SK-MEL-5 (cell line): Measurements from ENCODE around the gene CTDNEP1. TPM values are rescaled to one million over a fixed set of nuclear protein-coding genes. Genes with fewer than 3 reads are reported as not detected.

Source experiments
- DNase-seq: peaks from one replicate; pipeline ENCODE4 v3.0.0-alpha.2; 2016; ENCODE audit warnings: low read depth, low spot score
- in situ Hi-C: cut with HindIII; loops from 2 replicates; pipeline ENCODE4 v1.10.0; 2016; ENCODE audit warnings: low sequenced_read_pairs, high pct_unique_total_duplicates, low pct_unique_long_range_greater_than_20kb
- small RNA-seq, 2 experiments: library from RNA; depleted of rRNA; stranded (forward); fragments of <200 nt; gene quantifications; one replicate each; pipeline ENCODE3, GENCODE V24; 2014
- total RNA-seq: library from RNA; depleted of rRNA; stranded (reverse); fragments of >200 nt; shearing (Covaris generic); gene quantifications from 2 replicates; pipeline ENCODE4 v1.2.3, GENCODE V29; 2014; rRNA removed

CTDNEP1 gene
- total RNA-seq, 1 experiment from 2014 or later: 26.9 TPM

DNA sequence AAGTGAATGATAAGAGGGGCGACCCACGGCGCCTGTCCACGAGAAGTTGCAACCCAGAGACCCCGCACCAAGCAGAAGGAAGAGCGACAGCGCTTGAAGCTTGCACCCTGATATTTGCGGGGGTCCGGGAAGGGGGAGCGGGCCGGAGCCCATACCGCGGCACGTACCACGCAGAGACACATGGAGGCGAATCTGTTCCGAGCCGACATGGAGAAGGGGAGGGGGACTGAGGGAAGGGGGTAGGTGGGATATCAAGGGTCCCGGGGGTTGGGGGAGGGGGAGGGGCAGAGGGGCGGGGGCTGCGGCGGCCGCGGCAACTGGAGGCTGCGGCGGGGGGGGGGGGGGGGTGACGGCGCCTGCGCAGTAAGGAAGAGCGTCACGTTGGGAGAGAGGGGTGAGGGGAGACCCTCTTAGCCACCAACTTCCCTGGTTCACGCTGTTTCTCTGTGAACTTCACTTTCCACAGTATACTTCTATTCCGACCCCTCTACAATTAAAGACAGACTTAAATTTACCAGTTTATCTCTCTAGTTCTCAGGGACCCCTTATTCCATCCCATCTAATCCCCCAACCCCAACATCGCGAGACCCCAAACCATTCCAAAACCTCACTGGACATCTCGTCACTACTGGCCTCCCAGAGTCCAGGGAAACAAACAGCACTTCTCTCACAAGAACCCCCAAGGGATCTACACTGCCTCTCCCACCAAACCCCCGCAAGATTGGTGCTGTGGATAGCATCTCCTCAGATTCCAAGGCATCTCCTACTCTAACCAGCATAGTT is 39.9 kb downstream of the CTDNEP1 start:
- in situ Hi-C loops: no loop called here
- no peak for DNase-seq

DNA sequence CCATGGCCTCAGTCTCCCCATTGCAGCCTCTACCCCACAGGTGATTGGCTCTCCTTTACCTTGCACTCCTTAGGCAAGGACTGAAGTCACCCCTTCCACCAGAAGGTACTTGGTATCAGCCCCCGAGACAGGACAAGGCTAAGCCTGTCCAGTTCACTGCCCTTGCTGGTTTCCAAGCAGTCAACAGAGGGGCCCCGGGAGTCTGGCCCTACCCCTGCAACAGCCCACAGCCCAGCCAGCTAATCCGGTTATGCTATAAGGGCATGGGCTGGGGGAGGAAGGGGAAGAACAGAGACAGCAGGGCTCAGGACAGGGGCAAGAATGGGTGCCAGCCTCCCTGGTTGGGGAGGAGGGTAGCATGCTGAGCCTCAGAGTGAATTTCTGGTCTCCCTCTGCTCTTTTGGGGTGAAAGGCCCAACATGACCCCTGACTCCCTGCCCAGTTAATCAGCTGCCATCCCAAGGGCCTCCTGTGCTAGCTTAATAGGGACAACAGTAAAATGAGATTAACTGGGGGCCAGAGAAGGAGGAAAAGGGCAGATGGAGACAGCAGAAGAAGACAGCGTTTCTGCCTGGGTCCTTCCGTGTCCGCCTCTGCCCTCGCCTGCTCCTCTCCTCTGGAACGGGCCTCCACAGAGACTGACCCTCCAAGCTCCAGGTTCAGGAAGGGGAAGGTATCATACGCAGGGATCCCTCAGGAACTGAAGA is 42.6 kb downstream of the CTDNEP1 start:
- no peak for DNase-seq
- in situ Hi-C loops: no loop called here

DNA sequence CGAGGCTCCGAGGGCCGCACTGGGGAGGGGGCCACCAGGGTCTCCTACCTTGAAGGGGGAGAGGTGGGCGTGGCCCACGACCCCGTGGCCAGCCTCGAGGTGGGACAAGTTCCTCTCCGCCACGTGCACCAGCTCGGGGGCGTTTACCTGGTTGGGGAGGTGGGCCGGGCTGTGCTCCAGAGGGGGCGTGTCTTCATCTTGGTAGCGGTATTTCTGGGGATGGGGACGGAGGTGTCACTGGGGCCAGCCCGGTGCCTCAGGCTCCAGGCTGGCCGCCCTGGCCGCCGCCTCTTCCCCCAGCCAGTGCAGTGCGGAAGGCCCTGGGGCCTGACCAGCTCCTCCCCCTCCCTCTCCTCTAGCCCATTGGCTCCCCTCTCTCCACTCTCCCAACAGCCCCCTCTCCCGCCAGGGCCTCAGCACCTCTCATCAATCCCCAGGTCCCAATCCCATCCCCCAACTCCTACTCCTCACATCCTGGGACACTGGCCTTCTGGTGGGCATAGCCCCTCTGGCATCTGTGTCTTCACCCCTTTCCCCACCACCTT is 43.4 kb downstream of the CTDNEP1 start:
- DNase-seq: no peak
- in situ Hi-C loops: no loop called here

DNA sequence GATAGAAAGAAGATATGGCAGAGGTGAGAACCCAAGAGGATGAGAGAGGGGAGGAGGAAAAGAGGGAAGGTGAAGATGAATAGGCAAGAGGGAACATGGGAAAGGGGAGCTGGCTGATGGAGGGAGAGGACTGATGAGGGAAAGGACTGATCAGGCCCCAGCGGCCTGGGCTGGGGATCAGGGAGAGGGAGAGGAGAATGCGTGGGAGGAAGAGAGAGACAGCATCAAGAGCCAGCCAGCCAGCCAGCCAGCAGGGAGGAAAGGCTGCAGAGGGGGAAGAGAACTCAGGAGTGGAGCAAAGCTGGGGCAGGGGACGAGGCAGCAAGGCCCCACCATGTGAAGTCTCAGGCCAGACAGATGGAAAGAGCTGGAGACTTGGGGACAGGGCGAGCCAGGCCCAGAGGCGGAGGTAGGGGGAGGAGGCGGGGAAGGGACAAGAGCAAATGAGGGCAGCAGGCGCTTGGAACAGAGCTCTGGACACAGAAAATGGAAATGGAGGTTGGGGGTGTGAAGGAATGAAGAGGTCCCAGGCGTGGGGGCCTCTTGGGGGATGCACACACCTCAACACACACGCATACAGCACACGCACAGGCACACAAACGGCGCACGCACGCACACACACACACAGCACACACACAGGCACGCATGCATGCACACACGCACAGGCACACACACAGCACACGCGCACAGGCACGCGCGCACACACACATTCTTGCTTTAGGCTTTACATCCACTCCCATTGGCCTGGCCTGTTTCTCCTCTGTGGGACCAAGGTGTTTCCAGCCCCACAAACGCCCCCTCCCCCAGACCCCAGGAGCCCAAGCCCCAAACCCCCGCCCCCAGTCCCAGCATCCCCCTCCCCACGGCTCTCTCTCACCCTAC is 44.2 kb downstream of the CTDNEP1 start:
- in situ Hi-C loops: no loop called here
- no peak for DNase-seq

DNA sequence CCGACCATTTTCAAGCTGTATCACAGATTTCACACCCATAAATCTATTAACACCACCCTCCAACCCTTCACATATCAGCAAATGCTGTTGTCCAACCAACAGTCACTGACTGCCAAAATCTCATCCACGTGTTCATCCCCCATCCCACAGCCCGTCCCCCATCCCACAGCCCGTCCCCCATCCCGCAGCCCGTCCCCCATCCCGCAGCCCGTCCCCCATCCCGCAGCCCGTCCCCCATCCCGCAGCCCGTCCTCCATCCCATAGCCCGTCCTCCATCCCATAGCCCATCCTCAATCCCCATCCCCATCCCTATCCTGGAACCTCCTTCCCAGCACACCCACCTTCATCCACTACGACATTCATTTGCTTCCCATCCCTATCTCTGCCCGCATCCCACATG is 46.0 kb downstream of the CTDNEP1 start:
- no peak for DNase-seq
- in situ Hi-C loops: no loop called here

DNA sequence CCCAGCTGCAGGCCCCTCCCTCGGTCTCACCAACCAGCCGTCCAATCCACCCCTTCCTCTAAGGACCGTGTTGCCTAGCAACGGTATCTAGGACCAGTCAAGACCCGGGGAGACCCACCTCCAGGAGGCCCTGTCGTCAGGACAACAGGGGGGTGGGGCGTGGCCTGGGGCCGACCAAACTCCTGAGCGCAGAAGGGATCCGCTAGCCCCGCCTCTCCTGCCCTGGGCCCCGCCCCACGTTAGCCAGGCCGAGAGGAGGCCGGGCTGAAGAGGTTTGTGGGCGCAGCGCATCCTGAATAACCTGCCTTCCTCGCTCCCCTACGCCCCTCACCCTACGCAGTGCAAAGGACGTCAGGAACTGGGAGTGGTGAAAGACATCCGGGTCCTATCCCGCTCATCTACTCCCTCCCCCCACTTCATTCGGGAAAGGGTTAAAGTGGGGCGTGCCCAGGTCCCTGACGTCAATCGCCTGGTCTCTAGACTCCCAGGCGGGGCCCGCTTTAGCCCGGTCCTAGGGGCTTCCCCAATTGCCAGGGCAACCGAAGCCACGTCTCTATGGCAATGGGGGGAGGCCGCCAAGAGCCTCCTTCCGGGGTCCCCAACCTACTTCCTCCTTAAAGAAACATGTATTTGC is 46.6 kb downstream of the CTDNEP1 start:
- peak; percentile 81 for DNase-seq
- in situ Hi-C loops: no loop called here

DNA sequence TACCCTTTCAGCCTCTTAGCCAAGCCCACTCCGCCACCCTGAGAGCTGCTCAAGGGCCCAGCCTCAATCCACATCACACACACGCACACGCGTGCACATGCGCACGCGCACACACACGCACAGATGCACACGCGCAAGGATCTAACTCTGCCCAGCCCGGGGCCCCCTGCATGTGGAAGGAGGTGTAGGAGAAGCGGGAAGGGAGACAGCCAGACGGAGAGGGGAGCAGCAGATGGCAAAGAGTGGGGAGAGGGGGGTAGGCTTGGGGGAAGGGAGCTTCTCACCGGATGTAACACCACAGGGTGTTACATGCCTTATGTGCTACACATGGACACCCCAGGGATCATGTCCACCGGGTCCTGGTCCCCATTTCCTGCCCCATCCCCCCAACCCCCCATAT is 47.2 kb downstream of the CTDNEP1 start:
- no peak for DNase-seq
- in situ Hi-C loops: no loop called here

DNA sequence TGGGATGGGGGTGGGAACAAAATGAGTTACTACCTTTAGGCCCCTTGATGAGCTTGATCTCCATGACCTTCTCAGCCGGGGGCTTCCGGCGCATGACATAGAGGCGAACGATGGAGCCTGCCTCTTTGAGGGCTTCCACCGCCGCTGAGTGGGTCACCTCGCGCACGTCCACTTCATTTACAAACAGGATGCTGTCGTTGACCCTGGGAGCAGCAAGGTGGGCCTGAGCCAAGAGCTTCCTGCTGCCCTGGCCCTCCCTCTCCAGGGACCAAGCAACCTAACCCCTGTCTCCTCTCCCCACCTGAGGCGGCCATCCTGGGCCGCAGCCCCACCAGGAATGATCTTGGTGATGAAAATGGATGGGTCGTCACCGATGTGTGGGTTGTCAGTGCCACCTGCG is 48.1 kb downstream of the CTDNEP1 start:
- no peak for DNase-seq
- in situ Hi-C loops: no loop called here

DNA sequence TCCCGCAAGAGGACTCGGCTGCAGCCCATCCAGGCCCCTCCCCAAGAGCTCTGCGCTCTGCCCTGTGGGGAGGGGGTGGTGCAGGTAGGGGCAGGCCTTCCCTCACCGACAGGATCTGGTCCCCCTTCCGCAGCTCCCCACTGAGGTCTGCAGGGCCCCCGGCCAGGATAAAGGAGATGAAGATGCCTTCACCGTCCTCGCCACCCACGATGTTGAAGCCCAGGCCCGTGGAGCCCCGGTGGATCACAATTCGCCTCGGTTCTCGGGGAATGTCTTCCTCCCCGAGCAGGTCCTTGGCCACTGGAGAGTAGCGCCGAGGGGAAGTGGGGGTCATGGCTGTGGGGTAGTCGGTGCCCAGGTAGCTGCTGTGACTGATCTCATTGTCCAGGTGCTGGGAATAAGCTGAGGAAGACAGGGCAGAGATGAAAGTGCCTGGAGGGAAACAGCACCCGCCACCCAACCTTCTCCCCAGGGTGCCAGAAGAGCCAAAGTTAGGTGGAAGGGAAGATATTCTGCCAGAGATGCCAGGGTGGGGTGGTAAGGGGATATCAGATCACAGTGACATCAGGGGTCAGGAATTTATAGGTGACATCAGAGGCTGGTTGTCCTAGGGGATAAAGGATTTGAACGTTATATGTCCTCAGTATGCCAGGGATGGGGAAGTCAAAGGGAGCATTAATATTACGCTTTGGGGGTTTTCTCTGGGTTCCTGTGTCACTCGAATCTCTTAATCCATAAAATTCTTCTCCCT is 54.7 kb downstream of the CTDNEP1 start:
- no peak for DNase-seq
- in situ Hi-C loops: no loop called here

DNA sequence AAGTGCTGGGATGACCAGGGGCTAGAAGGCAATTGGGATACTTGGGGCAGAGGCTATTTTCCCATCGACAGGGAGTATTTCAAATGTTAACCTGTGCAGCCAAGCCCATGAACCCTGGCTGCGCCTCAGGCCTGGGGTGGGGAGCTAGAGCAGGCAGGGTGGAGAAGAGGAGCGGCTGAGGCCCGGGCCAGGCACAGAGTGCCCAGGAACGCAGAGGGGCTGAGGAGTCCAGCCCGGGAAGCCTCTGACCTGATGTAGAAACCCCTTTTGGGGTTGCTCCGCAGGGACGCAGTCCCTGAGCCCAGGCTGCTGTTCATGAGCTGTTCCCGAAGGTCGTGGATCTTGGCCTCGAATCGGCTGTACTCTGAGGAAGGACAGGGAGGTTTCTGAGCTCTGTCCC is 55.6 kb downstream of the CTDNEP1 start:
- in situ Hi-C loops: no loop called here
- DNase-seq: no peak

Small RNA genes lying within 50 kb of the gene (small RNA-seq; reads per million reads assigned to genes)
- 0.12 to 4.7 reads per million in 2 experiments for gene MIR324
- 0 reads per million in 2 experiments for gene RF00019

Other genes starting within 250 kb of the CTDNEP1 start
- gene RNASEK, start 239.1 kb downstream of the CTDNEP1 start, total RNA-seq: 882 and 947 TPM in 2 replicates
- not detected in 2 replicates for gene BCL6B, start 228.7 kb downstream of the CTDNEP1 start, total RNA-seq
- gene SLC16A13, start 215.7 kb downstream of the CTDNEP1 start, total RNA-seq: 0.61 and 0.64 TPM in 2 replicates
- not detected in 2 replicates for gene SLC16A11, start 207.6 kb downstream of the CTDNEP1 start, total RNA-seq
- not detected in 2 replicates for gene CLEC10A, start 171.5 kb downstream of the CTDNEP1 start, total RNA-seq
- gene ASGR2, start 136.9 kb downstream of the CTDNEP1 start, total RNA-seq: not detected in 2 replicates
- gene ASGR1, start 72.4 kb downstream of the CTDNEP1 start, total RNA-seq: 0.21 and 0.56 TPM in 2 replicates
- 3.7 and 3.9 TPM in 2 replicates for gene DLG4, start 31.9 kb downstream of the CTDNEP1 start, total RNA-seq
- 123 and 148 TPM in 2 replicates for gene ACADVL, start 31.8 kb downstream of the CTDNEP1 start, total RNA-seq
- gene DVL2, start 17.2 kb downstream of the CTDNEP1 start, total RNA-seq: 86.9 and 91.5 TPM in 2 replicates
- gene PHF23, start 12.3 kb downstream of the CTDNEP1 start, total RNA-seq: 69.0 and 81.3 TPM in 2 replicates
- 237 and 305 TPM in 2 replicates for gene GABARAP, start 9.3 kb downstream of the CTDNEP1 start, total RNA-seq
- gene ELP5, start 481 bp upstream of the CTDNEP1 start, total RNA-seq: 43.8 and 58.7 TPM in 2 replicates
- gene CLDN7, start 10.7 kb upstream of the CTDNEP1 start, total RNA-seq: not detected in 2 replicates
- gene SLC2A4, start 30.0 kb upstream of the CTDNEP1 start, total RNA-seq: 0.79 and 1.1 TPM in 2 replicates
- 0.08 and 0.59 TPM in 2 replicates for gene YBX2, start 42.9 kb upstream of the CTDNEP1 start, total RNA-seq
- gene EIF5A, start 55.9 kb upstream of the CTDNEP1 start, total RNA-seq: 839 and 914 TPM in 2 replicates
- gene GPS2, start 63.6 kb upstream of the CTDNEP1 start, total RNA-seq: 73.7 and 74.8 TPM in 2 replicates
- 13.6 and 19.4 TPM in 2 replicates for gene NEURL4, start 77.6 kb upstream of the CTDNEP1 start, total RNA-seq
- gene ACAP1, start 84.8 kb upstream of the CTDNEP1 start, total RNA-seq: 0.03 TPM in 1 of 2 replicates, not detected in the other
- gene KCTD11, start 100.4 kb upstream of the CTDNEP1 start, total RNA-seq: 2.0 and 2.5 TPM in 2 replicates
- not detected in 2 replicates for gene TMEM95, start 103.4 kb upstream of the CTDNEP1 start, total RNA-seq
- gene TNK1, start 129.4 kb upstream of the CTDNEP1 start, total RNA-seq: 0.24 TPM in 1 of 2 replicates, not detected in the other
- 5.1 and 9.6 TPM in 2 replicates for gene PLSCR3, start 142.8 kb upstream of the CTDNEP1 start, total RNA-seq
- gene TMEM256, start 152.4 kb upstream of the CTDNEP1 start, total RNA-seq: 147 and 188 TPM in 2 replicates
- 0.55 and 1.7 TPM in 2 replicates for gene NLGN2, start 156.1 kb upstream of the CTDNEP1 start, total RNA-seq
- not detected in 2 replicates for gene SPEM1, start 168.6 kb upstream of the CTDNEP1 start, total RNA-seq
- gene SPEM2, start 173.9 kb upstream of the CTDNEP1 start, total RNA-seq: not detected in 2 replicates
- gene SPEM3, start 177.1 kb upstream of the CTDNEP1 start, total RNA-seq: not detected in 2 replicates
- 6.8 and 7.0 TPM in 2 replicates for gene TMEM102, start 183.7 kb upstream of the CTDNEP1 start, total RNA-seq
- 0.45 and 0.61 TPM in 2 replicates for gene FGF11, start 187.8 kb upstream of the CTDNEP1 start, total RNA-seq
- gene CHRNB1, start 193.3 kb upstream of the CTDNEP1 start, total RNA-seq: 3.3 and 4.5 TPM in 2 replicates
- 14.3 and 14.6 TPM in 2 replicates for gene ZBTB4, start 227.9 kb upstream of the CTDNEP1 start, total RNA-seq
- gene SLC35G6, start 229.7 kb upstream of the CTDNEP1 start, total RNA-seq: not detected in 2 replicates
- 20.6 and 24.0 TPM in 2 replicates for gene POLR2A, start 232.6 kb upstream of the CTDNEP1 start, total RNA-seq